Activated CD4-positive, alpha-beta T cell treated with anti-CD3 and anti-CD28 coated beads for 1 hour (primary cell): Measurements from ENCODE around the gene DYTN.
"Not testable (repeated sequence)": the region's sequence is repeated elsewhere in the genome, so short reads cannot be mapped to it uniquely, and the experiment has no call there.

Experiments
- DNase-seq: peaks from one replicate; pipeline ENCODE4 v3.0.0-alpha.2; 2020

DYTN gene, protein sequence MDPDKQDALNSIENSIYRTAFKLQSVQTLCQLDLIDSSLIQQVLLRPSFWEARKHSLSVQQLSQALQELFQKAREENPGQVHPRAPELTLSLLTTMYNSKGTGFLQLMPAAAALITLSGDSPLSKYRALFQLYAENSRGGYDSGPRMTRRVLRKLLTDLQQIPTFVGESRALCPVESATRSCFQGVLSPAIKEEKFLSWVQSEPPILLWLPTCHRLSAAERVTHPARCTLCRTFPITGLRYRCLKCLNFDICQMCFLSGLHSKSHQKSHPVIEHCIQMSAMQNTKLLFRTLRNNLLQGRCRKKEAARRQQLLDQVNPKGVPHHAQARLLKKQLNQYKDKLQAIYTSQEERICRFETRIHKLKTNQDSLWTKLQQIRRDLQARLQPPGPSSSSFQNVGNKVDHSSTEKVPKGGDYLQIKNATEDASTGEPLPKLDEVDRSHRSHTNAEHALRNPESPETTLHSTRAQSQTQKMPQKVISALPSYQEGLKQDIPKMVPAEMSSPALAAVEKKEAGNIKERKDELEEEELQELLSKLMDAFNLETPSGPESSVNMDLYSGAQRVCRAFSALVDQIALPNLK

DNA sequence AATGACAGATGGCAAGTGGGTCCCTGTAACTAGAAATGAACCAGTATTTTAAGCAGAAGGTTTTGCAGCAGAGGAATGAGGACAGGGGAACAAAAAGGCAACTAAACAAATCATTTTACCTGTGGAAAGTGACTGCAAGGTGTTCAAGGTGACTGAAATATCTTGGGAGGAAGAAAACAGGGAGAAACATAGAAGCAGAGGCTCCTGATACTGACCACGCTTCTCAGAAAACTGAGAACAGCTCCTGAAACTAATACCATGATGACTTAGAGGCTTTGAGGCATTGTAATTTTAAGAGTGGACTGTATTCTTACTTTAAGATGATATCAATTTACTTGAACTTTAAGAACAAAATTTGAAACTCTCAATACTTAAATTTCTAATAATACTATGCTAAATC lies at the start of gene DYTN:
Gene DYTN (minus strand): TSS at position 101 of the 400 bp plus-strand sequence. CDS start 117 bp downstream, outside the sequence.
- no peak for DNase-seq

DNA sequence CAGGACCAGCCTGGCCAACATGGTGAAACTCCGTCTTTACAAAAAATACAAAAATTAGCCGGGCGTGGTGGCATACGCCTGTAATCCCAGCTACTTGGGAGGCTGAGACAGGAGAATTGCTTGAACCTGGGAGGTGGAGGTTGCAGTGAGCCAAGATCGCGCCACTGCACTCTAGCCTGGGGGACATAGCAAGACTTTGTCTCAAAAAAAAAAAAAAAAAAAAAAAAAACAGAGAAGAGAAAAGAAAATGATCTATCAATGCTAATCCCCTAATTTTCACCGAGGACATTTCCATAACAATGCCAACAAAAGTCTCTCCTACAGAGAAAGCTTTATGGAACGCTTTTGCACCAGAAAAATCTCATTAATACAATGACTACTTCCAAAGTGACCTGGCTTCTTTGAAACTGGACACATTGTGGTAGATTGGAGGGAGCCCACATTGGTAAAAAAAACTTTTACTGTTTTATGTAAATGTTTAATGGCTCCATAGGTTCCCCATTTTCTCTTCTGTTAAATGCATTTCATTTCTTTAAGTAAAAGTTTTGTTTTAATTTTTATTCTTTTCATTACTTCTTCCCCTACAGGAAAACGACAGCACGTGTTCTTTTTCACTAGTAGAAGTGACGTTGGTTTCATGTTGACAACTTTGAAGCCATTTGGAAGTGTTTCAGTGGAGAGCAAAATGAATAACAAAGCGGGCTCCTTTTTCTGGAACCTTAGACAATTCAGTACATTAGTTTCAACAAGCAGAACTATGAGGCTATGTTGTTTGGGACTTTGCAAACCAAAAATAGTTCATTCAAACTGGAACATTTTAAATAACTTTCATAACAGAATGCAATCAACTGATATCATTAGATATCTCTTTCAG lies 48.1 kb upstream of the DYTN start:
- DNase-seq = no peak

DNA sequence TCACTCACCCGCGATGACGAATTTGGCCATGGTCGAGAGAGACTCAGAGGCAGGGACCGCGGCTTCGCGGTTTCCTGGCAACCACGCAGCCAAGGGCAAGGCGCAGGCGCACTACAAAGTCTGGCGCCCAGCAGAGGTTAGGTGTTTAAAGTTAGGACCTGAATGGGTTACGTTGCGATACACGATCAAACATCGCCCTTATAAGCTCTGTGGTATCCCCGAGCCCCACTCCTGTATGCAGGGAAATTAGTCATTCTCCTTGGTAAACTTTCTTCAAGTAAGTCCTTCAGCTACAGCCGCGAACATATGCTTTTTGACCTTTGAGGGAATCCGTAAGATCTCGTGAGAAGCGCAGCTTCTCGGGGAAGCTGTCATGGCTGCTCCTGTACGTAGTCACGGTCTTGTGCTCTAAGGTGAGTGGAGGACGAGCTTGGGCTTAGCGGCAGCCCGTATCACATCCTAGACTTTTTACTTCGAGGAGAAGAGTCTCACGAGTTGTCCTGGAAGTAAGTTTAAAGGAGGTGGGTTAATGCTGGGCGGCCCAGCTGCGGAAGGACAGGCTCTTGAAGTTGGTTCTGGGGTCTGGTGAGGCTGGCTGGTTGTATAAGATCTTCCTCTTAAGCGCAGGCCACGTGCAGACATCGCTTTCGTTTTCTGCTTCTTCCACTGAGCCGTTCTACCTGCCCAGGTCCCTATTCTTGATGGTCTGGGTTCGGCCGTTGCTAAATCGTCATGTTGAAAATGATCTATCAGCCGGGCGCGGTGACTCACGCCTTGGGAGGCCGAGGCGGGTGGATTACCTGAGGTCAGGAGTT lies 47.3 kb upstream of the DYTN start, which contains the start of the genes FASTKD2 and MDH1B:
Gene FASTKD2 (plus strand): TSS at position 365 of the 815 bp plus-strand sequence. CDS start 1,088 bp downstream, outside the sequence.
Gene MDH1B (minus strand): TSS at position 87 of the 815 bp plus-strand sequence. CDS start 57 bp downstream, at position 30.
- peak; percentile 68 for DNase-seq

DNA sequence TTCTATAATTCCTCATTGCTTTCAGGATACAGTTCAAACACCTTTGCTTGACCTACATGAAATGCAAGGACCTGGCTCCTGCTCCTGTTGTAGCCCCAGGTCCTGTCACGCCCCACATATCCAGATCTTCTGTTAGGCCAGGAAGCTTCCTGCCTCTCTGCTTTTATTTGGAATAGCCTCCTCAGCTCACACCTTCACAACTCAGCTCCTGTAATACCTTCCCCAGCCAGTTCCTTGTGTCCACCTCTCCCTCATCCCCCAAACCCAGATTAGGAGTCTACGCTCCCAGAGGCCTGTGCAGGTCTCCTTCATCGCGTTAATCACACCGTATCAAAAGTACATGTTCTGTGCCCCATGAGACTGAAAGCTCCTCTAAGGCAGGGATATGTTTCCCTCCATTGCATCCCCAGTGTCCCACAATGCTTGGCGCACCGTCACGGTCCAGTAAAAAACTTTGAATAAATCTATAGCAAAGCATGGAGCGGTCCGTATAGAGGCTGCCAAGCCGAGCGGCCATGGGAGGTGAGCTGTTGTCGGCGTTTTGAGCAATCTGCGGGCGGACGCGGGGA lies 46.6 kb upstream of the DYTN start:
- no peak for DNase-seq

DNA sequence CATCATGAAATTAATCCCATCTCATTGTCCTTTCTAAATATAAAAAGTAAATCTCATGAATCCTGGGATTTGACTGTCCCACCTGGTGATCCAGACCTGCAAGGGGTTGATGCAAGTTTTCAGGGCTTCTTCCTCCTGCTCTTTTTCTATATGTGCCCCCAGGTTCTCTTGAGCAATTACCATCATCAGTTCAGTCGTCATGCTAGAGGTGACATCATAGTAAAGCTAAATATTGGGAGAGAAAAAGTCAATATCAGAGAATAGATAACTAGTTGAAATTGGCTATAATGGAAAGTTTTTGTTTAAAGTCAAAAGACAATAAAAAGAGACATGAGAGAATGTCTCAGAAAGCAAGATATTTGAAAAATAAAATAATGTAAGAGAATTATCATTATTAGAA lies 38.6 kb upstream of the DYTN start:
- DNase-seq = no peak

DNA sequence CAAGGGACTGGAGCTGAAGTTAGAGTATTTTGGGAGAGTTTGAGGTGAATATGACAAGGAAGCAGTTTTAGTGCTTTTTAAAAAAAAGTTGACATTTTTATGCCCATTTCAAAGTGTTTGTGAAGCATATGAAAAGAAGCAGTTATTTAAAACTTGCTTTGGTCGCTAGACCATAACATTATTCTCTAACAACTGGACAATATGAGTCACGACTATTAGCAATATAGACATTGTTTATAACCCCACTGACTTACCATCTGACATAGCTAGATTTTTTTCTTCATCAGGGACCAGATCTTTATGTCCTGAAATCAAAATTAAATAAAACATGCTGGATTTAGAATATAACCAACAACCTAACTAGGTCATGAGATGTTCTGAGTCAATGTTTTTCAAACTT lies 22.6 kb upstream of the DYTN start:
- no peak for DNase-seq

DNA sequence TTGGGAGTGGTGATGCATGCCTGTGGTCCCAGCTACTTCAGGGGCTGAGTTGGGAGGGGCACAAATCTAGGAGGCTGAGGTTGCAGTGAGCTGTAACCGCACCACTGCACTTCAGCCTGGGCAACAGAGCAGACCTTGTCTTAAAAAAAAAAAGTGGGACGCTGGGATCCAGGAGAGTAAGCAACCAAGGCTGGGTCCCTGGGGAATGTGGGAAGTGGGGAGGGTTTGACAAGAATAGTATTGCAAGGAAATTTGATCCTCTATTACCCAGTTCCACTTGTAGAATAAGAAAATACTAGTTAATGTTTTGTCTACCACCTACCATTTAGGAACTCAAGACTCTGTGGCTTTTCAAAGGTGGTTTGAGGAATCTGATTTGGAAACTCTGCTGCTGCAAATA lies 21.1 kb upstream of the DYTN start:
- DNase-seq = no peak

DNA sequence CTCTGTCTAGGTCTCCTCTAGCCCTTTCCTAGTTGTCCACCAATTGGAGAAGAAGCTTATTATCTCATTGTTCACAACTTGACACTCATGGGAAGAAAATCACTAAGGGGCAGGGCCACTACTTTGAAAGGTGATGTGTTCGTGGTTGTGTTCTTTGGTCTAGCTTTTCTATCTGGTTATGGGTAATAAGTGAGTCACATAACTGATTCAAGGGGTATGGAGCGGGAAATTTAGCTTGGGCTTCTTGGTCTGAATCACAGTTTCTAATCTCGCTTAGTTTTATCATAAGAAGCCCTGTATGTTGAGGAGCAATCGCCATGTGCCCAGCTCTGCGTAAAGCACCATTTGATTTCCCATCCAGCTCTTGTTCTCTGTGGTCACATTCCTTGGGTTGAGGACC lies 18.7 kb upstream of the DYTN start:
- no peak for DNase-seq

DNA sequence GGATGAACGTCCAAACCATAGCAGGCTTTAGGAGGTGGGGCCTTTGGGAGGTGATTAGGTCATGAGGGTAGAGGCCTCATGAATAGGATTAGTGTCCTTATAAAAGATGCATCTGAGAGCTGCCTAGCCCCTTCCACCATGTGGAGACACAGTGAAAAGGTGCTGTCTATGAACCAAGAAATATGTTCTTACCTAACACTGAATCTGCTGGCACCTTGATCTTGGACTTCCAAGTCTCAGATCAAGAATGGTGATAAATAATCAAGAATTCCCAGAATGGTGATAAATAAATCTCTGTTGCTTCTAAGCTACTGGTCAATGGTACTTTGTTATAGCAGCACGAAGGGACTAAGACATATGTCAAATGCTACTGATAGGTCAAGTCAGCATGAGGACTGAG lies 15.1 kb upstream of the DYTN start:
- DNase-seq = no peak

DNA sequence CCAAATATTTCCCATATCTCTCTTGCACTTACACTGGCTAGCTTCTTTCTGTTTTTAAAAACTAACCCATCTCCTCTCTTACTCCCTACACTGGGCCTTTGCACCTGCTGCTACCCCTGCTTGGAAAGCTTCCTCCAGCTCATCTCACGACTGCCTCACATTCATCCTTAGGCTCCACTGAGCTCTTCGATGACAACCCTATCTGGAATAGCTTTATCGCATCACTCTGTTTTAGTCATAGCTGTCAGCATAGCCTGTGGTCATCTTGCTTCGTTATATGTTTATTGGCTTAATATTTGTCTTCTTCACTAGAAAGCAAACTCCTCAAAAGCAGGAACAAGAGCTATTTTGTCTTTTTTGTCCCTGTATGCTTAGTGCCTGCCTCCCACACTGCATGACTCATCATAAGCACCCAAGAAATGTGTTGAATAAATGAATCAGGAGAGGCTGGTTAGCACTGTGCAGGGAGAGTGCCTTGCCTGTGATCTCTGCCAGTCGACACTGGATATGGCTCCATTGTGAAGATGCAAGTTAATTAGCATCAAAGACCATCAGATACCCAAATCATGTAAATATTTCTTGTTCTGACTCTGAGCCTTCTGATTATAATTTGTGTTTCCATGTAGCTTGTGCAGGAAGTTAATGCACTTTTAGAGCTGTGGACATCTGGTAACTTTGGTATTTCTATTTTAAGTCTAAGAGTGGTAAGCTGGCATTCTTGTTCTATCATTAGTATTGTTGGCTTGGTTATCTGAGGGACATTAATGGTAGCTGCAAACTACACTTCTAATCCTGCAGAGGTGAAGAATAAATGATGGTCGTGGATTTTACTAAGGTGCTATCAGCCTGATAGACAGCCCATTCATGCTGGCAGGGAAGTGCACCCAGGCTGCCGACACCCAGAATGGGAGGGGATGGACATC lies 10.3 kb upstream of the DYTN start:
- DNase-seq = no peak

DNA sequence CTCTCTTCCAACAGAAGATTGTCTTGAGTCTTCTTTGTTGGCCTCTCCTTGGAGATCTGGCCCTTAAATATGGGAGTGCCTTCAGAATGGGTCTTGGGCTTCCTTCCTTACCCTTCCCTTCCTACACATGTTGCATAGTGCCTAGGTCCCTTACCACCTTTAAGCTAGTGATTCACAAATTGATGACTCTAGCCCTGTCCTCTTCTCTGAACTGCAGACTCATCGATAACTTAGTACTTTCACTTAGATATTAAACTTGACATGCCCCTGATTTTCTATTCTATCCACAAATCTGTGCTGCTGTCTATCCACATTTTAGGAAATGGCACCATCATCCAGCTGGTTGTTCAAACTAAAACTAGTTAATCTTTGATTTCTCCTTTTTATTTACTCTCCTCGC lies 9.1 kb upstream of the DYTN start:
- no peak for DNase-seq

DNA sequence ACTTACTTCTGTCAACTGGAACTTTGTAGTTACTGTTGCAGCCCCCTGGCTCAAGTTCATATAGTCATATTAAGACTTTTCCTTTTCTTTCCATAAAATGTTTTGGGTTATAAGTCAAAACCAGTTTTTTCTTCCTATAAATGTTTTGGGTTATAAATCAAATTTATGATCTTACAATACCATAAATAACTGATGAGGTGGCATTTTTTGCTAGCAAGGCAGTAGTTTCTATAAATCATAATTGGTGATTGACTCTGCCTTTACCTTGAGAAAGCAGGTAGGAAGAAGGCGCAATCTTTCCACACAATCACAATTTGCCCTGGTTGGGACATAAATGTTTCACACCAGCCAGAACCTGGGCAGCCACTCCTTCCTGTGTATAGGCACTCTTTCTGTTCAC lies 5.1 kb upstream of the DYTN start:
- DNase-seq = no peak

DNA sequence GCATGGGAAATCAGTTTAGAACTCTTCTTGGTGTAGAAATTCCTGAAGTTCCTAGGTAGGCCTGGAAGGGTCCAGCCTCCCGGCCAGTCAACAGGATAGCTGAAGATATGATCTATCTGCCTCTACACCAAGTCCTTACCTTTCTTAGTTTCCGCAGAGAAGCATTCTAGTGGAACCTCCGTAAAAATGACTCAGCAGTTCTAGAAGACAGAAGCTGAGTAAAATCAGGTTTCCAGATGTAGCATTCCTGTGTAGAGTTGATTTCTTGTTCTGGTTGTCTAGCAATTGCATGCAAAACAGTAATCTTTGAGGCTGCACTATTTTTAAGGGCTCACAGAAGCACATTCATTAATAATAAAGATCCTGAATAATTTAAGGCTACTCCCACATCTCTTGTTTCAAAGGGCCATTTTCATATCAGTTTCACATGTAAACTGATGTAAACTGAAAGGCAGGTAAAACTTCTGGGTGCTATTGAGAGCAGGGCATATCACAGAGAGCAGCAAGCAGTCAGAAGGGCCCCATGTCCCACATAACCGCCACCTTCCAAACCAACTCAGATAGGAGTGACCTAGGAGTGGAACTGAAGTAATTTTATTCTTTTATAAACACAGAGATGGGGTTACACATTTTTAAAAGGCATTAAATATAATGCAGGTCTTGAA lies 3.2 kb upstream of the DYTN start:
- no peak for DNase-seq

DNA sequence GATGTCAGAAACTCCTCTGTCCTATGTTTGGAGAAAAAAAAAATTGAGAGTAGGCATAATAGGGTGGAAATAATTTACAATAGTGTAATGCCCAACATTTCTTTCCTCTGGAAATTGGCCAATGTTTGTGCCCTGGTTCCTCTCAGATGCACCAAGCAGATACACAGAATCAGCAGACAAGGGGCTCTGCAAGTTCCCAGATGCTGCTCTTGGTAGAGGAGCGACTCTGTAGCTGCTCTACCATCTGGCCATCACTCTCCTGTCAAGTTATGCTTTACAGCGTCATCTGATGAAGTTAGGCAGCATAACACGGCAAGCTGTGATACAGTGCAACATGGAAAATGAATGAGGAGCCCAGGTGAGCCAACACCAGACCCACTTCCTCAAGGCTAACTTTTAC lies 1.6 kb downstream of the DYTN start:
- DNase-seq = no peak

DNA sequence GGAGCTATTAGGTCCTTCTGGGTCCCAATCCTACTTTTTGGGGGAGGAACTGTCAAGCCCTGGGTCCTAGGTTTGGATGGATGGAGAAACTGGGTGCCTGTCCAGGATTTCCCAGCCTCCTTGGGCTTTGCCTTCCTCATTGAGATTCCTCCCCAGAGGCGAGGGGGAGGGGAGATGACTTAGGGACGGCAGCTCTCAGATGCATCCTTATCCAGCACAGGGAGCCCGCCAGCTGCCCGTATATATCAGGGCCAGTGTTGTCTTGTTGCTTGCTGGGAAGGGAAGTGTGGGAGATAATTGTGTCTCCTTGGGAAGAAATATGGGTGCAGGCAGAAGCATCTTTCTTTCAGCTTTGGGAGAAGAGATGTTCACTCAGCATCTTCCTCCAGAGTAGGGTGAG lies 3.0 kb downstream of the DYTN start:
- DNase-seq = not testable (repeated sequence)

DNA sequence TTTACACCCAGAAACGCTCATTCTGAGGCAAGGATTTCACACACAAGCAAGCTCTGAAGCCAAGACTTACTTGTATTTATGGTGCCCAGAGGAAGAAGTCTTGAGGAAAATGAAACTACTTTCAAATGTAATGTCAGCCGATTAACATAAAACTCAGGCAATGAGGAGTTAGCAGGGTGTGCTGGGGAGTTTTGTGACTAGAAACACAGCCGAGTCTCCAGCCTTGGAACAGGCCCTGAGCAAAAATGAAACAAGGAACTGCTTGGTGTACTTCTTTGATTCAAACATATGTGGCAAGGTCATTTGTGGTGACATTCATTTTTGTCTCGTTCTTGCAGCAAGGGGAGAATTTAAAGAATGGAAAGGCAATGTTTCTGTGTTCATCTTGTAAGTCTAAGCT lies 4.5 kb downstream of the DYTN start:
- DNase-seq = no peak

DNA sequence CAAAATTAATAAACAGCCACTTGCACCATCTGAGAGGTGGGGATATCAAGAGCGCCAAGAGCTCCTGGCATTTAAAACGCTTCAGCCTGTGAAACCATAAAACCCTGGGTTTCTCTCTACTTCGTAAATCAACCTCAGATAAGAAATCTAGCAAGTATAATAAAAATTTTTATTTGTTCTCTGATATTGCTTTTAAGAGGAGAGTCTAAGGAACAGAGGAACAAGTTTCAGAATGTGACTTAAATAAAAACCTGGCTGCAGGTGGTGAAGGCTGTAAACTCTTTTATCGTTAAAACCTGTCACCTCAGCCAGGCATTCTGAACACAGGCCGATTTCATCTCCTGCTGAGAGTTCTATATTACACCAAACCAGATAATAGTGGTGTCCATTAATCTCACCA lies 9.9 kb downstream of the DYTN start:
- DNase-seq = no peak

DNA sequence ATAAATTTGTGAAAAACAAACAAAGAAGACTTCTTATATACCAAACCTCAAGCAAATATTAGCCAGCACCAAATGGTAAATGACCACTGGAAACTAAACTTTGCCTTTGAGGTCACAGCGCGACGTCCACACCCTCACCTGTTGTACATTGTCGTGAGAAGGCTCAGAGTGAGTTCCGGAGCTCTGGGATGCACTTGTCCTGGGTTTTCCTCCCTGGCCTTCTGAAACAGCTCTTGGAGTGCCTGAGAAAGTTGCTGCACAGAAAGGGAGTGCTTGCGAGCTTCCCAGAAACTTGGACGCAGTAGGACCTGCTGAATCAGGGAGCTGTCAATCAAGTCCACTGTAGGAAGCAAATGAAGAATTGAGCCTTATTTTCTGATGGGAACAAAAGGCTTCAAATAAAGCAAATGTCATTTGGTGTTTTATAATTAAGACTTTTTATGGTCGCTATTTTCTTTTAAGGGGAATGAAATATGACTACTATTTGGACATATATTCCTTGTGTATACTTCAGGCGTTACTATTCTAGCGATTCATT lies 11.0 kb downstream of the DYTN start:
- no peak for DNase-seq

DNA sequence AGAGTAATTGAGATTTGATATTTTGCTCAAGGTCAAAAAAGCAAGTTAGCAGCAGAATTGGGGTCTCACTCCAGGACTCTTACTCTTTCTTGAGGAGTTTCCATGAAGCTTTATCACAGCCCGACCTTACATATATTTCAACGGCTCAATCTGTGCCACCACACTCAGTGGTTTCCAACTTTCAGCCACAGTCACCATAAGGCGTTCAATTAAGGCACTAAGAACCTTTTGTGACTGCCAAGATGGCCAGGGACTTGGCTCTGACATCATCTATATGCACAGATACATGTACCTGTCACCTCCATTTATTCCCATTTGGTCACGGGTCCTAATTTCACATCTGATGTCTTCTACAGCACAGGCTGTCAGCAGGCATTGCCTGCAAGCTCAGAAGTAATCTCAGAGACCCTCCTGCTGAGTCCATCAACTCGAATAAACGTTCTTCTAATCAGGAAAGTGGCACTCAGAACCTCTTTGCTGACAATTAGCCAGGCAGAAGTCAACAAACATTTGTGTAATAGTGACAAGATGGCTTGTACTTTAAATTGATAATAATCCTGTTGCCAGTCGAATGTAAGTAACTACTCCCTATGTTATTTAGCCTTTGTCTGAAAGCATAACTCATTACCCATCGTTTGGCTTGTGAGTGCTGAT lies 16.1 kb downstream of the DYTN start:
- no peak for DNase-seq

DNA sequence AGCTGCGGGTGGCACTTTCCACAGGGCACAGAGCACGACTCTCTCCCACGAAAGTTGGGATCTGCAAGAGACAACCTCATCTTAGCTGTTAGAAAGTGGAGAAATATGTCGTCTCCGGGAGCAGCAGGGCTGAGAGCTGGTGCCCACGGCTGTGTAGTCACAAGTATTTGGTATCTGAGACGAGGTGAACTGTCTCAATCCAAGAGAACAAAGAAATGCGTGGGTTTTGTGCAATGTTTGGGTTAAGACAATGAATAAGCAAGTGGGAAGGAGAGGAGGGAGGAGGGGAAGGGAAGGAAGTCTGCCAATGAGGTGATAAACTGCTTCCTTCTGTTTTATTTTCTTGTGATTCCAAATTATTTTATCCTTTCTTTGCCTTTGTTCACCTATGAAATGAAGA lies 18.0 kb downstream of the DYTN start:
- DNase-seq = no peak
